HG02642 (cell line): ENCODE measurements around the gene CCDC107.
"Not testable (repeated sequence)": the region's sequence is repeated elsewhere in the genome, so short reads cannot be mapped to it uniquely, and the experiment has no call there.

Experiments used
- ATAC-seq: cut with Tn5 transposase; IDR thresholded peaks from one replicate; pipeline ENCODE4 v1.9.1; 2021; ENCODE audit warnings: mild to moderate bottlenecking; ENCODE audit not compliant: unreplicated experiment, poor library complexity

Gene CCDC107

DNA sequence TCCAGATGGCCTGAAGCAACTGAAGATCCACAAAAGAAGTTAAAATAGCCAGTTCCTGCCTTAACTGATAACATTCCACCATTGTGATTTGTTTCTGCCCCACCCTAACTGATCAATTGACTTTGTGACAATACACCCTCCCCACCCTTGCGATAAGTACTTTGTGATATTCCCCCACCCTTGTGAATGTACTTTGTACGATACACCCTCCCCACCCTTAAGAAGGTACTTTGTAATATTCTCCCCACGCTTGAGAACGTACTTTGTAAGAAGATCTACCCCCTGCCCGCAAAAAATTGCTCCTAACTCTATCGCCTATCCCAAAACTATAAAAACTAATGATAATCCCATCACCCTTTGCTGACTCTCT lies 21.2 kb upstream of the CCDC107 start:
- not testable (repeated sequence) for ATAC-seq

DNA sequence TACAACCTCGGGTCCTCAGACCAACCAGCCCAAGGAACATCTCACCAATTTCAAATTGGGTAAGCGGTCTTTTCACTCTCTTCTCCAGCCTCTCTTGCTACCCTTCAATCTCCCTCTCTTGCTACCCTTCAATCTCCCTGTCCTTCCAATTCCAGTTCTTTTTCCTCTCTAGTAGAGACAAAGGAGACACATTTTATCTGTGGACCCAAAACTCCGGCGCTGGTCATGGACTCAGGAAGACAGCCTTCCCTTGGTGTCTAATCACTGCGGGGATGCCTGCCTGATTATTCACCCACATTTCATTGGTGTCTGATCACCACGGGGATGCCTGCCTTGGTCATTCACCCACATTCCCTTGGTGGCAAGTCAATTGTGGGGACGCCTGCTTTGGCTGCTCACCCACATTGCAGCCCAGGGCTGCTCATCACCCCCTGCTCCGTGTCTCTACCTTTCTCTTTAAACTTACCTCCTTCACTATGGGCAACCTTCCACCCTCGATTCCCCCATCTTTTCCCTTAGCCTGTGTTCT lies 20.6 kb upstream of the CCDC107 start:
- ATAC-seq = not testable (repeated sequence)

DNA sequence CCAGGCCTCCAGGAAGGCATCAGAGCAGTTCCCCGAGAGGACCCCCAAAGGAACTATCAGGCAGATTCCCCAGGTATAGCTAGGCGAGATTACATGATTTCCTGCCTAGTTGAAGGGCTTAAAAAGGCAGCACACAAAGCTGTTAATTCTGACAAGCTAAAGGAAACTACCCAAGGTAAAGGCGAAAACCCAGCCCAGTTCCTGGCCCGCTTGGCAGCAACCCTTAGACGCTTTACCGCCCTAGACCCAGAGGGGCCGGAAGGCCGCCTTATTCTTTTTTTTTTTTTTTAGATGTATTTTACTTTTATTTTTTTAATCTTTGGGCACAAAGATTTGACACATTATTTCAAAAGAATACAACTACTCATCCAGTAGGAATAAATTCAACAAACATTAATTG lies 19.3 kb upstream of the CCDC107 start:
- ATAC-seq = not testable (repeated sequence)

DNA sequence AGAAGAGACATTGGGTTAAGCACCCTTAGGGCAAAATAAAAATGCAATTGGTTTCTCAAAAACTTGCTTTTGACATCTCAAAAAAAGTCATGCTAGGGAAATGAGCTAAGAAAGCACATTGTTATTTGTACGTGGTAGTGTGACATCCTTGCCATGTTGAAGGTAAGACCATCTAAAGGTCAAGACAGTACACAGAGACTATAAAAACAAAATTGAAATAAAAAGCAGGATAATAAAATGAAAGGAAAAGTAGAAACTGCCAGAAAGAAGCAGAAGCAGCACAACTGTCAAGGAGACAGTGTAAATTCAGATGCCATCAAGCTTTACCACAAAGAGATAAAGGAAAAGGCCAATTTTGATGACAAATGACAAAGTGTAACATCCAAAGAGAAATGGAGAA lies 18.9 kb upstream of the CCDC107 start:
- ATAC-seq = not testable (repeated sequence)

DNA sequence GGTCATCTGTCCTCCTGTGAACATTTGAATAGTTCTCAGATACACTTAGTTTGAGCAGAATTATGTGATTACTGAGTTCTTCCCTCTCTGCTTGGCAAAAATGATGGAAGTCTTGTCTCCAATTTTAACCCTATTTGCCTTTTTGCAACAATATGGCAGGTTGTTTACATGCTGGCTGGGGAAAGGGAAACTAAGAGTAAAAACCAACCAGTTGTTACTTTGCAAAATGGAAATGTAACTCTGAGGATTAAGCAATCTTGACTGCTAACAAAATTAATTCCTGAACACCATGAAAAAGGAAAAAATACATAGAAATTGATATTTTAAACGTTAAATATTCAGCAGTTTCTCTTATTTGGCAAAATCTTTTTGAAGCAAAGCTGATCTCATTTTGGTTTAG lies 18.5 kb upstream of the CCDC107 start:
- ATAC-seq = no peak

DNA sequence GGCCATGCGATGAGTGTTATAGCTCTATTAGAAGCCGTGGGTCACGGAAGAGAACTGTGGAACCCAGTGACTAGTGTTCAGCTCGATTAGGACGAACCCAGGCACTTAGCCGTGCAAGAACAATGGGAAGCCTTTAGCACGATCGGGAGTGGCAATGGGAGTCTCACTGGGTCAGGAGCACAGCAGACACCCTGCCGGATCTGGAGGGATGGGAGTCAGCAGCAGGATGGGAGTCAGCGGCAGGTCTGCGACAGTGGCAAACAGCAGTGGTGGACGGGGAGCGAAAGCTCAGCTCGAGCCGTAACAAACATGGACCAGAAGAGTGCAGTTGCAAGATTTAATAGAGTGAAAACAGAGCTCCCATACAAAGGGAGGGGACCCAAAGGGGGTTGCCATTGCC lies 17.7 kb upstream of the CCDC107 start:
- not testable (repeated sequence) for ATAC-seq

DNA sequence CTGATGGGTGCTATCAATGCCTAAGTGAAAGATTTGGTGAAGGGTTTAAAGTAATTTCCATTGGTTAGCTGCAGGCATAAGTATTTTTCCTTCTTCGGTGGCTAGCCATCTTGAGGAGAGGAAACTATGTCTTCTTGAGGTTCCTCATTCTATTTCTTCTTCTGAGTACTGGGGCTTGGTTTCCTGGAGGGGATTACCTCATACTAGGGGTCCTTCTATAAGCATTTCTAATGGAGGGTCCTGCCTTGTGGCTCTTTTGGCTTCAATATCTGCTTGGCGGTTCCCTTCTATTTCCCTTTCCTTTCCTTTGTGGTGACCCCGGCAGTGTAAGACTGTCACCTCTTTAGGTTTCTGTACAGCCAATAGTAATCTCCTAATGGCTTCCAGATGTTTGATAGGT lies 16.6 kb upstream of the CCDC107 start:
- ATAC-seq = not testable (repeated sequence)

DNA sequence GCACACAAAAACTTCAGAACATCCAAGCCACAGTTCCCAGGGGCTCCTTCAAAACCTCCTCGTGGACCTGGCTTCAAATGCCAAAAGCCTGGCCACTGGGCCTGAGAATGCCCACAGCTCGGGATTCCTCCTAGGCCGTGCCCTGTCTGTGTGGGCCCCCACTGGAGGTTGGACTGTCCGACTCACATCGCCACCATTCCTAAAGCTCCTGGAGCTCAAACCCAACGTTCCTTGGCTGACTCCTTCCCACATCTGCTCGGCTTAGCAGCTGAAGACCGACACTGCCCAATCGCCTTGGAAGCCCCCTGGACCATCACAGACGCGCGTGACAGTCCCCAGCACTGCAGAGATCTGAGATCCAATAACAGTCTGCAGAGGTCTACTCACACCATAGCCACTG lies 15.0 kb upstream of the CCDC107 start:
- ATAC-seq = no peak

DNA sequence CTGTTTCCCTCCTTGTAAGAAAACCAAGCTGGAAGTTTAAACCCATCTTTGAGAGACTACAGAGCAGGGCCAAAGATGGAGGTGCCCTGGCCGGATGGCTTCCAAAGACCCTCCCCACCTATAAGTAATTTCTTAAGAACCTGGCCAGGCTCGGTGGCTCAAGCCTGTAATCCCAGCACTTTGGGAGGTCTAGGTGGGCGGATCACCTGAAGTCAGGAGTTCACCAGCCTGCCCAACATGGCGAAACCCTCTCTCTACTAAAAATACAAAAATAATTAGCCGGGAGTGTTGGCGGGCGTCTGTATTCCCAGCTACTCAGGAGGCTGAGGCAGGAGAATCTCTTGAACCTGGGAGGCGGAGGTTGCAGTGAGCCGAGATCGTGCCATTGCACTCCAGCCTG lies 12.4 kb upstream of the CCDC107 start:
- not testable (repeated sequence) for ATAC-seq

DNA sequence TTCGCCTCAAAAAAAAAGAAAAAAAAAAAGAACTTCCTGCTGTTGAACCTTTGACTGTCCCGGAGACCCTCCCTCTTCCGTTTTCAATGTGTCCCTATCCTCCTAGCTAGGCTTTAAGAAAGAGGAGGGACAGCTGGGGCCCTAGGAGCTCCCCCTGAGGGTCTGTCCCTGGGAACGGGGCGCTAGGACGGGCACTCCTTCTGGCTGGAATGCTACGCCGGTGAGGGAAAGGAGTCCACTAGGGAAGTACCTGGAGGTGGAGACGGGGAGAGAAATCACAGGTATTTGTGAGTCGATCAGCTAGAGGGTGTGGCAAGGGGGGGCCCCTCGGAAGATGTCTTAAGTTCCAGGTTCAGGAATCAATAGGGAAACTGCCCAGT lies 11.9 kb upstream of the CCDC107 start:
- ATAC-seq = no peak

DNA sequence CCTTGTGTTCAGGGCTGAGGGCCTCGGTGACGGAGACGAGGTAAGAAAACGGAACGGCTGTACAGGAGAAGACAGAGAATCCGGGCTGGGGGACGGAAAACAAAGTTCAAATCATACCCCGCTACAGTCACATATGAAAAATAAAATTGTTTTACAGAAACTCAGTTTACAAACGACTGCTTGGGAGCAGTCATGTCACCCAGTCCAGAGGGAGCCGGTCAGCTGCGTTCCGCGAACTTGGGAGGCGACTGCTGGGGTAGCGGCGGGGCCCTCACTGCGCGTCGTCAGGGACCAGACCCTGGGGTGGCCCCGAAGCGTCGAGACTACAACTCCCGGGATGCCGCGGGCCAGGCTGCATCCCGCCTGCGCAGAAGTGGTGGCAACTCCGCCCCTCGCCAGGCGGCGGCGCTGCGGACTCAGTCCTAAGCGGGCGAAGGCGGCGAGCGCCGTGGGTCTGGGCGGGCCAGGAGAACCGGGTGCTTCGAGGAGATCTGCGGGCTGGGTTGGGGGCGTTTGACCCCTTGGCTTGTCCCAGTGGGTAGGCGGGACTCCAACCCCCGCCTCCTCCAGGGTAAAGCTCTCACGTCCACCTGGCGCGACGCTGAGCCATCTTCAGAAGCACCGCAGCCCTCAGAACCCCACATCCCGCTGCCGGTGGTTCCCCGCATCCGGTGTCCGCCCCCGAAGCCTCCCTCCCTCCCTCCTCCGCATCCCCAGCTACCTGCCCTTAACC lies 11.4 kb upstream of the CCDC107 start:
- ATAC-seq = peak; percentile 88

DNA sequence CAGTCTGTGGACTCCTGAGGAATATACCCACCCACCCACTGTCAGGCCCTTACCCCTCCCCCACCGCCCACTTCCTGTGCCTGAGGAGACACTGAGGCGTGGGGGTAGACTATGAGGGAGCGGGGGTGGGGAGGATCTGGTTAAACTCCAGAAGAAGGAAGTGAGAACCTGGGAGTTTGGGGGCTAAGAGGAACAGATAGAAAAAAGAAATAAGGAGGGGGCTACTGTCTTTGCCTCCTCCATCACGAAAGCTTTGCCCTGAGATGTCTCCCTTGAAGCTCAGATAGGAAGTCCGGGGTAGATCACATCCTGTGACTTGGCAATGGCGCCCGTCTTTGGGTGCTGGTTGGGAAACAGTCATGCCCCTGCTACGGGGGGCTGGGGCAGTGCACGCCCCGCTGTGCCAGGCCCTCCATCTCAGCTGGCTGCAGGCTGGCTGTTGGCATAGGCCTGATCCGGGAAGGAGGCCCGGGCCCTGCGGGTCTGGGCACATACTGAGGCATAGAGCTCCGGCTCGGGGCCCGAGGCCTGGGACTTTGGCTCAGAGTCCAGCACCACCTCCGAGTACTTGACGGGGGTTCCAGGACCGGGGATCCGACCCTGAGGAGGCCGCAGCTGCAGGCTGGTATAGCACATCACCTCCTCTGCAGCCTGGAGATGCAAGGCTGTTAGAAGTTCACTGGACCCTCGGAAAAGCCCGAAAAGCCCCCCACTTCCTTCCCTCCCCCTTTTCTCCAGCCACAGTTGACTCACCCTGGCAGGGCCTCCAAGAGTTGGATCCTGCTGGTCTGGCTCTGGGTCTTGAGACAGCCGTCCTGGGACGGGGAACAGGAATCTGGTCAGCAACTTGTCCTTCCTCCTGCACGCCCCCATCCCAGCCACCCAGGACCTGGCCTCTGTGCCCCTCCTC lies 8.4 kb upstream of the CCDC107 start:
- ATAC-seq = no peak

DNA sequence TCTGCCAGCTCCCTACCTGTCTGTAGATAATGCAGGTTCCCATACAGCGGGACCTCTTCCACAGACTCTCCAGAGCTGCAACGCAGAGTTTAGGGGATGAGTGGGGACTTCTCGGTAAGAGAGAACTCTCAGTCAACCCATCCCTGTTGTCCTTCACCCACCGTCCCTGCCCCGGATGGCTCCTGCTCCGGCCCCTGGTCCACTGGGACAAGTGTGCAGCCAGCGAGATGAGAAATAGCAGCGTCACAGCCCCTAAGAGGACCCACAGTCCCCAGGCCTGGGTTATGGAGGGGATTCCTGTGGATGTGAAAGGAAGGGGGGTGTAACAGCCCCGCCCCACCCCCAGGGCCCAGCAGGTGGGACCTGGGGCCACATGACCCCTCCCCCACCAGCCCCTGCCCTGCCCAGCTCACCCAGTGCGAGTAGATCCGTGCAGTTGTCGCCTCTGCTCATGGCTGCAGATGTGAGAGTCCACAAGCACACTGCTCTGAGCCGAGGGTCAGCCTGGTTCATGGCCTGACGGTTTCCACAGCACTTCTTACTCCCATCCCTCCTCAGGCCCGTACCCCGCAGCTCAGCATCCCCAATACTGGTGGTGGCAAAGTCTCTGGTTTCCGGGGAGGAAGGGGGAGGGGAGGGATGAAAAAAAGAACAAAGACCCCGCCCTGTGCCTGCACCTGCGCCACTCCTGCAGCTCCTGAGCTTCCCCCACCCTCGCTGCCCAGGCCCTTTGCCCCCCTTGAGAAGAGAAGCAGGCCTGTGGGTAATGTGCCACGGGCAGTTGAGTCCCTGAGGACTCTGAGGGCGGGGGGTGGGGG lies 7.5 kb upstream of the CCDC107 start, which contains the start of gene SIT1:
Gene SIT1, minus strand, starts transcription at position 591 of the 818 bp plus-strand sequence. Its CDS starts 78 bp downstream, at position 513.
- ATAC-seq = no peak

DNA sequence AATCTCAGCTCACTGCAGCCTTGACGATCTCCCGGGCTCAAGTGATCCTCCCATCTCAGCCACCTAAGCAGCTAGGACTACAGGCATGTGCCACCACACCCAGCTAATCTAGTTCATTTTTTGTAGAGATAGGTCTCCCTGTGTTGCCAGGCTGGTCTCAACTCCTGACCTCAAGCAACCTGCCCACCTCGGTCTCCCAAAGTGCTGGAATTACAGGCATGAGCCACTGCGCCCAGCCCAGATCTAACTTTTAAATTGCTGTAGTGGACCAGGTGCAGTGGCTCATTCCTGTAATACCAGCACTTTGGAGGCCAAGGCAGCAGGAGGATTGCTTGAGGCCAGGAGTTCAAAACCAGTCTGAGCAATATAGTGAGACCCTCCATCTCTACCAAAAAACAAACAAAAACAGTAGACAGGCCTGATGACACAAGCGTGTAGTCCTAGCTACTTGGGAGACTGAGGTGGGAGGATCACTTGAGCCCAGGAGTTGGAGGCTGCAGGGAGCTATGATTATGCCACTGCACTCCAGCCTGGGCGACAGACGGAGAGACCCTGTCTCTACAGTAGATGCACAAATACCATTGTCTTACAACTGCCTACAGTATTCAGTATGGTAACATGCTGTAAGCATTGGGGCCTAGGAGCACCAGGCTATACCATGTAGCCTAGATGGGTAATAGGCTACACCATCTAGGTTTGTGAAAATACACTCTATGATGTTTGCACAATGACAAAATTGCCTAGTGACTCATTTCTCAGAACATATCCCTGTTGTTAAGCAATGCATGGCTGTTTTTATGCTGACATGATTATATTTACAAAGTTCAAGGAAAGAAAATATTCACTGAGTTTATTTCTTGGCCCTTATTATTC lies 5.9 kb upstream of the CCDC107 start:
- ATAC-seq = no peak

DNA sequence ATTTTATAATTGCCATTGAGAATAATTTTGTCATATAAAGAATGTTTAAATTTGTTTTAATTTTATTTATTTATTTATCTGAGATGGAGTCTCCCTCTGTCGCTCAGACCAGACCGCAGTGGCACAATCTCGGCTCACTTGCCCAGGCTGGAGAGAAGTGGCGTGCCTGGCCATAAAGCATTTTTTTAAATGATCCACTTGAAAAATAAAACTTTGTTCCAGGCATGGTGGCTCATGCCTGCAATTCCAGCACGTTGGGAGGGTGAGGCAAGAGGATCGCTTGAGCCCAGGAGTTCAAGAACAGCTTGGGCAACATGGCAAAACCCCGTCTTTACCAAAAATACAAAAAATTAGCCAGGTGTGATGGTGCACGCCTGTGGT lies 5.3 kb upstream of the CCDC107 start:
- no peak for ATAC-seq

DNA sequence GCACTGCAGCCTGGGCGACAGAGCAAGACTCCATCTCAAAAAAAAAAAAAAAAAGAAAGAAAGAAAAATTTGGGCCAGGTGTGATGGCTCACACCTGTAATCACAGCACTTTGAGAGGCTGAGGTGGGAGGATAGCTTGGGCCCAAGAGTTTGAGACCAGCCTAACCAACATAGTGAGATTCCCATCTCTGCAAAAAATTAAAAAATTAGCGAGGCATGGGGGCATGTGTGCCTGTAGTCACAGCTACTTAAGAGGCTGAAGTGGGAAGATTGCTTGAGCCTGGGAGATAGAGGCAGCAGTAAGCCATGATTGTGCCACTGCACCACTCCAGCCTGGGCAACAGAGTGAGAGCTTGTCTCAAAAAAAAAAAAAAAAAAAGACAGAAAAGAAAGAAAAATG lies 4.5 kb upstream of the CCDC107 start:
- ATAC-seq = no peak

DNA sequence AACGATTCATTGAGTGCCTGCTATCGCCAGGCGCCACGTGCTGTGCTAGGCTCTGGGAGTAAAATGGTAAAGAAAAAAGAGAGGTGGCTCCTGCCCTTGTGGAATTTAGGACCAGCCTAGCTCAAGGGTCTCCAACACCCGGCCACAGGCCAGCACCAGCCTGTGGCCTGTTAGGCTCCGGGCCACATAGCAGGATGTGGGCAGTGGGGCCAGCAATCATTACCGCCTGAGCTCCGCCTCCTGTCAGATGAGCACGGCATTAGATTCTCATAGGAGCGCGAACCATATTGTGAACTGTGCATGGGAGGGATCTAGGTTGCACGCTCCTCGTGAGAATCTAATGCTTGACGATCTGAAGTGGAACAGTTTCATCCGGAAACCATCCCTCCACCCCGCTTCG lies 1.7 kb upstream of the CCDC107 start:
- no peak for ATAC-seq

DNA sequence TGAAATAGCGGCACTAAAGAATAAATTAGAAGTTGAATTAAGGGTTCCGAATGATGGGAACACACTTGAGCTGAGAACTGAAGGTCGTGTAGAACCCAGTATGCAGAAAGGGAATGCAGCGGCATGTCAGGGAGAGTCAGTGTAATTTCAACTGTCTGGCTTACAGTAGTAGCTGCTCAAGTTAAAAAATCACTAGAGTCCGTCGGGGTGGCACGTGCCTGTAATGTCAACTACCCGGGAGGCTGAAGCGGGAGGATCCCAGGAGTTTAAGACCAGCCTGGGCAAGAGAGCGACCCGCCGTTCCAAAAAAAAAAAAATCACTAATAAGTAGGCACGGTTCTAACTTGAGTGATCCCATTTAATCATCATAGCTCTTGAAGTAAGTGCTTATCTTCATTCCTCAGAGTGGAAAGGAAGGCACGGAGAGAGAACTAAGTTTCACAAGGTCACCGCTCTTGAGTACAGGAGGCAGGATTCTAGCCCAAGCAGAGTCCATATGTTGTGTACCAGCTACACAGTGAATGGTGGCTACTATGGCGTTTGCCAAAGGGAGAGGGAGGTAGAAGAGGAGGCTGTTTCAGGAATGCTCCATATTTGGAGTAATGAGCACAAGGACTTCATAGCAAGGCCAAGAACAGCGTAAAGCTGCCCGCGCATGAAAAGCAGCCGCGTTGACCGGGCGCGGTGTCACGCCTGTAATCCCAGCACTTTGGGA lies 1.1 kb upstream of the CCDC107 start:
- no peak for ATAC-seq

DNA sequence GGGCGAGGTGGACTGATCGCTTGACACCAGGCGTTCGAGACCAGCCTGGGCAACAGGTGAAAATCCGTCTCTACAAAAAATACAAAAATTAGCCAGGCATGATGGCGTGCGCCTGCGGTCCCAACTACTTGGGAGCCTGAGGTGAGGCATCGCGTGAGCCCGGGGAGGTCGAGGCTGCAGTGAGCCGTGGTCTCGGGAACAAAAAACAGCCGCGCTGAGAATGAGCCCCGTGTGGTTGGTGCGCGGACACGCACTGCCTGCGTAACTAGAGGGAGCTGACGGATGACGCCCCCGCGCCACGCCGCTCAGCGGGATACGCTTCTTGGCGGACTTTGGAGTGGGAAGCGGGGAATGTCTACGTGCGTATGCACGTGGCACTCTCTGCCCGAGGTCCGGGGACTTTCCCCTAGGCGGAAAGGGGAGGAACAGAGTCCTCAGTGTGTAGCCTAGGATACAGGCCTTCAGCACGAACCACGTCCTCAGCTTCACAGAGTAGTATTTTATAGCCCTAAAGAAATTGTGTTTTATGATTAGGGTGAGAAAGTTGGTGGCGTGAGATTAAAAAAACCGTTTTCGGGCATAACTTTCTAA lies 451 bp upstream of the CCDC107 start, which contains the start of gene RMRP:
Gene RMRP, minus strand, starts transcription at position 474 of the 591 bp plus-strand sequence.
- peak; percentile 86 for ATAC-seq
